T-helper 17 cell (primary cell): ENCODE data around the gene BCKDHA. TPM values are rescaled to one million over a fixed set of nuclear protein-coding genes. Genes with fewer than 3 reads are reported as not detected.
"Not testable (repeated sequence)": the region's sequence is repeated elsewhere in the genome, so short reads cannot be mapped to it uniquely, and the experiment has no call there.

Source experiments
- ATAC-seq: fragments of 150-1000 bp; cut with Tn5 transposase; 2 replicates; pipeline ENCODE4 v1.10.0; 2021; ENCODE audit warnings: mild to moderate bottlenecking, moderate library complexity
- DNase-seq, 3 donors: peaks; one replicate each; pipeline versions ENCODE4 v3.0.0 to v3.0.0-alpha.2; 2020 to 2021
- H3K9me3 ChIP-seq: one replicate; pipeline ENCODE4 v1.7.0; 2013; ENCODE audit warnings: low read length, mild to moderate bottlenecking; ENCODE audit not compliant: control insufficient read depth, poor library complexity, severe bottlenecking
- H3K27ac Mint-ChIP-seq: one replicate; pipeline ENCODE4 v1.8.0; 2022; ENCODE audit warnings: mild to moderate bottlenecking, moderate library complexity, mixed read lengths
- H3K27me3 Mint-ChIP-seq: one replicate; pipeline ENCODE4 v1.8.0; 2022; ENCODE audit warnings: mixed read lengths
- H3K36me3 Mint-ChIP-seq: one replicate; pipeline ENCODE4 v1.8.0; 2022; ENCODE audit warnings: low read depth, mixed read lengths
- H3K4me1 Mint-ChIP-seq: one replicate; pipeline ENCODE4 v1.8.0; 2022; ENCODE audit warnings: mild to moderate bottlenecking, mixed read lengths
- H3K4me3 Mint-ChIP-seq: one replicate; pipeline ENCODE4 v1.8.0; 2022; ENCODE audit warnings: mild to moderate bottlenecking, moderate library complexity, mixed read lengths
- total RNA-seq, 4 donors: library from RNA in 2 of 4; stranded (reverse) in 2 of 4; gene quantifications; one replicate each; pipeline ENCODE4 v1.2.3 and lab custom pipeline; 2022 to 2026

BCKDHA gene
- total RNA-seq, 2 donors from 2014 or later, result 13.2 to 14.7 TPM

GRCh38 chr19:41401483-41401882, 3.9 kb downstream of the BCKDHA start:
- DNase-seq (no peak), ATAC-seq (no peak)
- no peak overlapping the region for H3K4me3 Mint-ChIP-seq
- no peaks in the 10 kb centered on the region for H3K36me3 Mint-ChIP-seq
- peaks cover 33% of the 10 kb centered on the region for H3K4me1 Mint-ChIP-seq
- peak overlapping the region; percentile 59 for H3K27ac Mint-ChIP-seq
- no peaks in the 10 kb centered on the region for H3K27me3 Mint-ChIP-seq
- no peaks in the 10 kb centered on the region for H3K9me3 ChIP-seq

- DNase-seq, result no peak
- Mint-ChIP-seq H3K27ac (peak overlapping the region; percentile 59), H3K4me1 (peaks cover 33% of the 10 kb centered on the region), H3K4me3 (no peak overlapping the region), H3K36me3 (peaks cover 1% of the 10 kb centered on the region), H3K27me3 (no peaks in the 10 kb centered on the region)
- no peaks in the 10 kb centered on the region for H3K9me3 ChIP-seq
- ATAC-seq, result no peak
These were observed 4.4 kb downstream of the BCKDHA start for GRCh38 chr19:41402010-41402409.

- Mint-ChIP-seq H3K4me1 (peaks cover 24% of the 10 kb centered on the region), H3K27me3 (no peaks in the 10 kb centered on the region), H3K36me3 (peaks cover 2% of the 10 kb centered on the region), H3K27ac (peak overlapping the region; percentile 34), H3K4me3 (no peak overlapping the region)
- H3K9me3 ChIP-seq, result no peaks in the 10 kb centered on the region
- ATAC-seq (no peak), DNase-seq (no peak)
These were observed 5.8 kb downstream of the BCKDHA start for GRCh38 chr19:41403181-41403970.

- no peak overlapping the region for H3K27ac Mint-ChIP-seq
- no peaks in the 10 kb centered on the region for H3K9me3 ChIP-seq
- H3K4me3 Mint-ChIP-seq, result no peak overlapping the region
- peaks cover 22% of the 10 kb centered on the region for H3K4me1 Mint-ChIP-seq
- no peaks in the 10 kb centered on the region for H3K27me3 Mint-ChIP-seq
- DNase-seq, result no peak
- ATAC-seq, result no peak
- peaks cover 2% of the 10 kb centered on the region for H3K36me3 Mint-ChIP-seq
These were observed 8.2 kb downstream of the BCKDHA start for GRCh38 chr19:41405776-41406175.

GRCh38 chr19:41407271-41407670, 9.7 kb downstream of the BCKDHA start:
- H3K36me3 Mint-ChIP-seq, result peaks cover 2% of the 10 kb centered on the region
- no peak overlapping the region for H3K4me3 Mint-ChIP-seq
- ATAC-seq, result no peak
- H3K27me3 Mint-ChIP-seq, result no peaks in the 10 kb centered on the region
- H3K27ac Mint-ChIP-seq, result no peak overlapping the region
- H3K4me1 Mint-ChIP-seq, result peaks cover 17% of the 10 kb centered on the region
- no peaks in the 10 kb centered on the region for H3K9me3 ChIP-seq
- no peak for DNase-seq

- Mint-ChIP-seq H3K4me3 (no peak overlapping the region), H3K27me3 (no peaks in the 10 kb centered on the region), H3K4me1 (peaks cover 17% of the 10 kb centered on the region), H3K27ac (no peak overlapping the region), H3K36me3 (peaks cover 2% of the 10 kb centered on the region)
- DNase-seq, result no peak
- no peak for ATAC-seq
- H3K9me3 ChIP-seq, result no peaks in the 10 kb centered on the region
These were observed 10.6 kb downstream of the BCKDHA start for GRCh38 chr19:41408256-41408655.

GRCh38 chr19:41408846-41409245, 11.2 kb downstream of the BCKDHA start:
- H3K4me3 Mint-ChIP-seq, result peak overlapping the region; percentile 19
- DNase-seq, ATAC-seq, H3K36me3 Mint-ChIP-seq, H3K27me3 Mint-ChIP-seq, H3K9me3 ChIP-seq: not testable (repeated sequence)
- peak overlapping the region; percentile 53 for H3K27ac Mint-ChIP-seq
- peaks cover 14% of the 10 kb centered on the region for H3K4me1 Mint-ChIP-seq

GRCh38 chr19:41409288-41409687, 11.7 kb downstream of the BCKDHA start:
- Mint-ChIP-seq H3K4me3 (no peak overlapping the region), H3K27ac (peak overlapping the region; percentile 53), H3K4me1 (peaks cover 13% of the 10 kb centered on the region), H3K36me3 (peaks cover 3% of the 10 kb centered on the region), H3K27me3 (no peaks in the 10 kb centered on the region)
- DNase-seq, result no peak
- H3K9me3 ChIP-seq, result no peaks in the 10 kb centered on the region
- ATAC-seq, result no peak

GRCh38 chr19:41410336-41411054, 12.9 kb downstream of the BCKDHA start:
- H3K4me1 Mint-ChIP-seq, result peaks cover 13% of the 10 kb centered on the region

GRCh38 chr19:41411100-41411967, 13.7 kb downstream of the BCKDHA start:
- no peak overlapping the region for H3K27ac Mint-ChIP-seq

More at GRCh38 chr19:41410336-41411054, 12.9 kb downstream of the BCKDHA start:
- H3K4me3 Mint-ChIP-seq, result no peak overlapping the region
- H3K27me3 Mint-ChIP-seq, result no peaks in the 10 kb centered on the region
- DNase-seq, result no peak
- no peak for ATAC-seq
- no peaks in the 10 kb centered on the region for H3K9me3 ChIP-seq
- no peak overlapping the region for H3K27ac Mint-ChIP-seq
- H3K36me3 Mint-ChIP-seq, result peaks cover 3% of the 10 kb centered on the region

GRCh38 chr19:41411968-41412265, 14.3 kb downstream of the BCKDHA start:
- H3K9me3 ChIP-seq, result no peaks in the 10 kb centered on the region
- Mint-ChIP-seq H3K4me1 (peaks cover 13% of the 10 kb centered on the region), H3K36me3 (peaks cover 3% of the 10 kb centered on the region), H3K27ac (no peak overlapping the region), H3K27me3 (no peaks in the 10 kb centered on the region), H3K4me3 (no peak overlapping the region)
- DNase-seq (no peak), ATAC-seq (no peak)

More at GRCh38 chr19:41411100-41411967, 13.7 kb downstream of the BCKDHA start:
- no peaks in the 10 kb centered on the region for H3K9me3 ChIP-seq
- ATAC-seq (no peak), DNase-seq (no peak)
- Mint-ChIP-seq H3K27me3 (no peaks in the 10 kb centered on the region), H3K4me1 (peaks cover 13% of the 10 kb centered on the region), H3K36me3 (peaks cover 3% of the 10 kb centered on the region), H3K4me3 (no peak overlapping the region)

GRCh38 chr19:41412953-41413352, 15.3 kb downstream of the BCKDHA start:
- DNase-seq (no peak), ATAC-seq (no peak)
- Mint-ChIP-seq H3K4me3 (no peak overlapping the region), H3K27me3 (no peaks in the 10 kb centered on the region), H3K36me3 (peaks cover 2% of the 10 kb centered on the region), H3K27ac (no peak overlapping the region), H3K4me1 (peaks cover 11% of the 10 kb centered on the region)
- no peaks in the 10 kb centered on the region for H3K9me3 ChIP-seq

- H3K4me3 Mint-ChIP-seq, result no peak overlapping the region
- DNase-seq, result no peak
- H3K27me3 Mint-ChIP-seq, result no peaks in the 10 kb centered on the region
These were observed 16.3 kb downstream of the BCKDHA start for GRCh38 chr19:41413947-41414346.

More at GRCh38 chr19:41413947-41414346, 16.3 kb downstream of the BCKDHA start:
- Mint-ChIP-seq H3K36me3 (peaks cover 2% of the 10 kb centered on the region), H3K27ac (peak overlapping the region; percentile 41), H3K4me1 (peaks cover 11% of the 10 kb centered on the region)
- ATAC-seq, result no peak
- H3K9me3 ChIP-seq, result no peaks in the 10 kb centered on the region
